Measurements from ENCODE around the gene PODXL2.
A peak's percentile ranks its signal among the peaks of the same experiment; 100 is the strongest.

The PODXL2 gene

DNA sequence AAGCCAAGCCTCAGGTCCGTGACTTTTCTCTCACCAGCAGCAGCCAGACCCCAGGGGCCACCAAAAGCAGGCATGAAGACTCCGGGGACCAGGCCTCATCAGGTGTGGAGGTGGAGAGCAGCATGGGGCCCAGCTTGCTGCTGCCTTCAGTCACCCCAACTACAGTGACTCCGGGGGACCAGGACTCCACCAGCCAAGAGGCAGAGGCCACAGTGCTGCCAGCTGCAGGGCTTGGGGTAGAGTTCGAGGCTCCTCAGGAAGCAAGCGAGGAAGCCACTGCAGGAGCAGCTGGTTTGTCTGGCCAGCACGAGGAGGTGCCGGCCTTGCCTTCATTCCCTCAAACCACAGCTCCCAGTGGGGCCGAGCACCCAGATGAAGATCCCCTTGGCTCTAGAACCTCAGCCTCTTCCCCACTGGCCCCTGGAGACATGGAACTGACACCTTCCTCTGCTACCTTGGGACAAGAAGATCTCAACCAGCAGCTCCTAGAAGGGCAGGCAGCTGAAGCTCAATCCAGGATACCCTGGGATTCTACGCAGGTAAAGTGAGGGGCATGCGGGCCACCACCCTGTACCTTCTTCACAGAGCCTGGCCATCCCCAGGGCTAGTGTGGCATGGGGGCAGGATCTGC lies 31.8 kb downstream of the PODXL2 start:
- DNase-seq = no peak

DNA sequence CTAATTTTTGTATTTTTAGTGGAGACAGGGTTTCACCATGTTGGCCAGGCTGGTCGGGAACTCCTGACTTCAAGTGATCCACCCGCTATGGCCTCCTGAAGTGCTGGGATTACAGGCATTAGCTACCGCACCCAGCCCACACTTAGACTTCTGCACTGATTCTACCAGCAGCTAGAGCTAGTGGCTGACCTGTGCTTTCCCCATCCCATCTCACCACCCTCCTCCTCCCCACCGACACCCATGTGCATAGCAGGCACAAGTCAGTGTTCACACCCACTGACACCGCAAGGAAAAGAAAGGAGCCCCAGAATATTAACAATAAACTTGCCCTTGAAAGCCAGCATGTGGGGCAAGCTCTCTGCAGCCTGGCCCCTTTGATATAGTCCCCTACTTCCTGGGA lies 32.6 kb downstream of the PODXL2 start:
- DNase-seq = no peak

DNA sequence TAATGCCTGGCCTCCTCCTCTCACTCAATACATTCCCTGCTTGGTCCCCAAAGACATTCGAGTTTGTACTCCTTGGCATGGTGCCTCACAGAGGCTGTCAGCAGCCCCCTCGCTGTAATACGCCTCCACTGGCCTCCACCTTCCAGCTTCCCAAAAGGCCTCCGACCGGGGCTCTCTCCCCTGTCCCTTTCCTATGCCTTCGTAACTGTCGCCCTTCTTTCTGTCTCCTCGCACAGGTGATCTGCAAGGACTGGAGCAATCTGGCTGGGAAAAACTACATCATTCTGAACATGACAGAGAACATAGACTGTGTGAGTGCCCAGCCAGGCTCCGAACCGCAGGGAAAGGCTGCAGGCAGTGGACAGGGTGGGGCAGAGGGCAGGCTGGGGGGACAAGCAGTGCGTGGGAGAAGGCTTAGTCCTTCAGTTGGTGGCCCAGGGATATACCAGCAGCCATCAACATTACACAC lies 33.0 kb downstream of the PODXL2 start:
- DNase-seq = no peak

DNA sequence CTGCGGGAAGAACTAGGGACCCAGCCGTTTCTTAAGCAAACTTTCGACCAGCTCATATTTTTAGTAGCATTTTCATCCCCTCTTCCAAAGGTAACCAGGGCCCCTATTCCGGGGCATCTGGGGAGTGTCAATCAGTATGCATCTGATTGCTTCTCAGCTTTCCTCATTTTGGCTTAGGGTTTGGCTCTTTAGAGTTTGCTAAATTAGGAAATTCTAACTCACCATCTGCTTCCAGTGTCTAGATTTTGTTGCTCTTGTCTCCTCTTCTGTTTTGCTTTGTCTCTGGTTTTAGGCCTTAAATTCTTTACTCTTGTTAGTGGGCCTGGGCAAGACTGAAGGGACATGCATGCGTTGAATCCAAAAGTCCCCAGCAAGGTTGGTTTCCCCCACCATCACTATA lies 34.2 kb downstream of the PODXL2 start:
- peak; percentile 6 for DNase-seq

DNA sequence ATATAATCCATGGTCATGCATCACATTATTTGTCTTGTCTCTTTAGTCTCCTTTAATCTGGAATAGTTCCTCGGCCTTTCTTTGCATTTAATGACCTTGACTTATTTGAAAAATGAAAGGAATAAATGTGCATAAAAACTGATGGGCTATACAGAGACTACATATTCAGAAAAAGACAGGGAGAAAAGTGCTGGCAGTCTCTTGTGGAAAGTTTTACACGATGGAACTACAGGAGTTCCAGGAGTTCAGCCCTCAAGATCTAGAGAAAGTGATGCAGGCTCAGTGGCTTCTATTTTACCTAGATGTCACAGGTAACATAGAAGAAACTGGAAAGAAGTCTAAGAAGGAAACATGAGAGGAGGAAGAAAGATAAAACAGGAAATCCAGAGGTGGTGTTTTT lies 36.2 kb downstream of the PODXL2 start:
- no peak for DNase-seq

DNA sequence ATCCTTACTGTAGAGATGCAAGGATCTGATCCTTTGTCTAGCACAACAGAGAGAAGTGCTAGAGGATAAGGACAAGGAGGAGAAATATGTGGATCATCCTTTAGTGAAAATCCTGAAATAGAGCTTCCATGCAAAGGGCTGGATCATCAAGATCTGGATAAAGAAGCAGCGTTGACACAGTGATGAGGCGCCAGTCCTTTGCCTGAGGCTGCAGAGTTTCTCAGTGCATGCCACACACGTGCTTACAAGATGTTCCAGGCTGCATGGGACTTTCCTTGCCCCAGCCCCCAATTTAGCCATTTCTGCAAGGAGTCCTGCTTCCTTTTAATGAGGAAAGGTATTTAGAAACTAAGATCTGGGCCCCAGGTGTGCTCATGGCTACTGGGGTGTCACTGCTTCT lies 36.6 kb downstream of the PODXL2 start:
- no peak for DNase-seq

DNA sequence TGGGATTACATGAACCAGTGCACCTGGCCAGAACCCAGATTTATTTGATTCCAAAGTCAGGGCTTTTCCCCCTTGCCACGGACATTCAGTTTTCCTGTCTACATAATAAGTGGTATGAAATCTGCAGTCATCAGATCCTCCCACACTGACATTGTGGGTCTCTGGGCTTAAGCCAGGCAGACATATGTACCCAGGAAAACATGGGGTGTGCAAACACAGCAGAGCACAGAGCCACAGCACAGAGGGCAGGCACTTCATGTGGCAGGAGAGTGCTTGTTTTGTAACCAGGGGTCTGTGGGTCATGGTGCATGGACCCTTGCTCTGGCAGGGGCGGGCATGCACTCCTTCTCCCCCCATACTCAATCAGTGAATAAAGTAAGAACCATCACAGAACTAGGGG lies 37.7 kb downstream of the PODXL2 start:
- DNase-seq = no peak

DNA sequence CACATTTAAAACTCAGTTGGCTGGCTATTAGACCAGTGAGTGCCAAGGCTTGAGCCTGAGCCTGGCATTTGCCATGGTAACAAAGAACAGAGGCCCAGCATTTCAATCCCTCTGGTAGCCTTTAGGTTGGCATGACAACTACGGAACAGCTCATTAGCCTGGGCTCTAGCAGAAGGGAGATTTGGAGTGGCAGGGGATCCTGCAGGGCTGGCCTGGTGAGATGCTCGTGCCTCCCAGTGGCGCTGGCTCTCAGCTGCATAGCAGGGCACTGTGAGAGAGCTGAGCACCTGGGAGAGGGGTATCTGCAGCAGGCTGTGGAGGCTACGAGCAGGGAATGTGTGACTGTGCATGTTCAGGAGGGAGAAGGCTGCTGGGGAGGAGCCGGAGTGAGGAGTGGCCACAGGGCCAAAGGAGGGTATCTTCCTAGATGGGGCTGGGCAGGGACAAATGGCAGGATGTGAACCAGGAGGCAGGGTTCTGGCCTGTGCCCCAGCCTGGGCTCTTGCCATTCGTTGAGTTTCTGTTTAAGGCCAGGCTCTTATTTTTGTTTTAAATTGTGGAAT lies 38.2 kb downstream of the PODXL2 start:
- peak; percentile 31 for DNase-seq

DNA sequence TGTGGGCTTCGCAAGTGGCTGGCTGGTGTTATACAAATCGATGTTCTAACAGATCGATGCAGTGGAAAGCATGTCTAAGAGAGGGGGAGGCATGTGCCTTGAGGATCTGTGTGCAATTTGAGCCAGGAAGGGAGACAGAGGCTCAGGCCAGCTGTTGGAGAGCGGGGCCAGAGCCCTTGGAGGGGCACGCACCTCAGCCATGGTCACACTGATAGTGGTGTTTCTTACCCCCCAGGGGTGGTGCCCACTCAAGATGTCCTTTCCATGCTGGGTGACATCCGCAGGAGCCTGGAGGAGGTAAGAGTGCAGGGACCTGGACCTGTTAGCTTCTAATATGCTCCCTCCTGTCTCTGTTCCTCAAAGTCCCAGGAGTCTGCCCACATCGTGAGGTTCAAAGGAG lies 39.9 kb downstream of the PODXL2 start:
- no peak for DNase-seq

DNA sequence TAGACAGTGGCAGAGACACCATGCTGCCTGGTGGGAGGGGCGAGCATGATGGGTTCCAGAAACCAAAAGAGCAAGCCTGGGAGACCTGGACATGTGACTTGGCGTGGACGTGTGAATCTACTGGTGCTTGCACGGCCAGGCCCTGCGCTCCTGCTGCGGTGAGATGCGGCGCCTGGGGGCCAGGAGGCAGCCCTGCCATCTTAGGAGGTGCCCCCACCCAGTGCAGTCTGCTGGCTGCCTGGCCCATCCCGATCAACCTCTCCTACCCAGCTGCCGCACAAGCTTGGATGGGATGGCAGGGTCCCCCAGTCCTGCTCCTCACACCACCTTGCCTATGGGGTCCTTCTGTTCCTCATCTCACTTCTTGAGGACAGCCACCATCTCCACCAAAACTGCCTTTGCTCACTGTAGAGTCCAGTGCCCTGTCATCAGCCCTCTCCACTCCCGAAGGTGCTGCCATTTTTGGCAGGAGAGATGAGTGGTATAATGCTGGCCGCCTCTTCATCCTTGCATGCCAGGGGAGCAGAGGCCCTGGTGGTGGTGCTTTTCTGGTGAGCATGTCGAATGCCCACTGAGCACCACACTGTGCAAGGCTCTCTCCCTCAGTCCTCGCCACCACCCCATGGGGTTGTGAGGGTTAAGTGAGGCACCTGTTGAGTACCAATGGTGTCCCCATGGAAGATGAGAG lies 40.7 kb downstream of the PODXL2 start:
- DNase-seq = no peak

DNA sequence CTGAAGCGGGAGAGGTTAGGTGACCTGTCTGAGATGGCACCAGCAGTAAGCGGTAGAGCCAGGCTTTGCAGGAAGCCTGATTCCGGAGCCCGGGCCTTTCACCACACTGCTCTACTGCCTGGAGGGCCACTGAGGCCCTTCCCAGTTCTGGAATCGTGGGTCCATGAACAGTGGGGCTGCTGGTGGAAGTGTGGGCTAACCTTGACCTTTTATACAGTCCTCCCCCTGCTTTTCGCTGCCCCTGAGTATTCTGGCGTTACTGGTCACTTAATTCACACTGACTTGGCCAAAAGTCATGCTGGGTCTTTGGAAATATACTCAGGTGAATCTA lies 41.2 kb downstream of the PODXL2 start:
- DNase-seq = no peak

DNA sequence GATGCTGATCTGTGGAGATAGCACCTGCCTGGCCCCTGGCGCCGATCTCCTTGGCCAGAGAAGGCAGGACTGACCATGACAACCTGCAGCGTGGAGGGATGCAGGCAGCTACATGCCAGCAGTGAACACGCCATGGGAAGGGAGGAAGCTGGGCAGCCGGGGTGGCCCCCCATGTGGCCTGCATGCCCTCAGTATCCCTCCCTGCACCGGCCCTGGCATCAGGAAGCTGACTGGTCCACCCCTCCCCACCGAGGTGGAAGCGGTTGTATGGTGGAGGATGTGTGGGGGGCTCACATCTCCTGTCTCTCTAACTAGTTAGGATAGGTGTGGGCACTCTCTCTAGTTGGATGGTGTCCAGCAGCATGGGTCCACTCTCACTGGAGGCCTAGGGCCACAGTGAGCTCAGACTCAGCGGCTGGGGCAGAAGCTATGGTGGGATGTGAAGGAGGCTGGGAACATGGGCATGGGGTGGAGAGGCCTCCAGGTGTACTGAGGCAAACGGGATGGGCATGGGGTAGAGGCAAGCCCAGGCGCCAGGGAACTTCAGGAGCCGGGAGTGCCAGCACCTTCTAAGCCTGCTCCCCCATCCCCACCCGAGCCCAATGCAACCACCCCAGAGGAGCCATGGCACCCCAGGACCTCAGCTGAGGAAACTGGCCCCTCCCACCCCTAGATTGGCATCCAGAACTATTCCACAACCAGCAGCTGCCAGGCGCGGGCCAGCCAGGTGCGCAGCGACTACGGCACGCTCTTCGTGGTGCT lies 42.0 kb downstream of the PODXL2 start:
- DNase-seq = no peak

DNA sequence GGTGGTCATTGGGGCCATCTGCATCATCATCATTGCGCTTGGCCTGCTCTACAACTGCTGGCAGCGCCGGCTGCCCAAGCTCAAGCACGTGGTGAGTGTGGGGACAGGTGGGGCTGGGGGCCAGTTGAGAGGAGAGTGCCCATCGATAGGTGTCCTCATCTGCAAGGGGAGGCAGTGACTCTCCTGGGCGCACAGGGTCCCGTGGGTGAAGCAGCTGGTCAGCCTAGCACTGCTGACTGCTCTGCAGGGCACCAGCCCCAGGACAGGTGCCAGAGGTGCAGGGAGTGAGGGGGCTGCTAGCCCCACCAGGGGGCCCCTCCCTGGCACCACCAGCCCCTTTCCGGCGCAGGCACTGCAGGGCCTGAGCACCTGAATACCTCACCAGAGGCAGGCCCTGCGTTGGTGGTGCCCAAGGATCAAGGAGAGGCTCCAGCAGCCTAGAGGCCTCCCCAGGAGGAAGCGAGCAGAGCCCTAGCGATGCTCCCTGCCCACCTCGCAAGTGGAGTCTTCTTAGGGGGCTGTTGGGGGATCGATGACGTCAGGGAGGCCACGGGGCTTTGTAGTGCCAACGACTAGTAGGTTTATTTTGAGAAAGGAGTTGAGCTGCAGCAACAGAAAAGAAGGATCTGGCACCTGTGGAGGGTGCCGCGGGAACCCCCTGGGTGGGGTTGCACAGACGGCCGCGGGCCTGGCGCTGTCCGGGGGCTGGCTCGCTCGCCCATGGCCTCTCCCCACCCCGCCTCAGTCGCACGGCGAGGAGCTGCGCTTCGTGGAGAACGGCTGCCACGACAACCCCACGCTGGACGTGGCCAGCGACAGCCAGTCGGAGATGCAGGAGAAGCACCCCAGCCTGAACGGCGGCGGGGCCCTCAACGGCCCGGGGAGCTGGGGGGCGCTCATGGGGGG lies 42.8 kb downstream of the PODXL2 start:
- no peak for DNase-seq

DNA sequence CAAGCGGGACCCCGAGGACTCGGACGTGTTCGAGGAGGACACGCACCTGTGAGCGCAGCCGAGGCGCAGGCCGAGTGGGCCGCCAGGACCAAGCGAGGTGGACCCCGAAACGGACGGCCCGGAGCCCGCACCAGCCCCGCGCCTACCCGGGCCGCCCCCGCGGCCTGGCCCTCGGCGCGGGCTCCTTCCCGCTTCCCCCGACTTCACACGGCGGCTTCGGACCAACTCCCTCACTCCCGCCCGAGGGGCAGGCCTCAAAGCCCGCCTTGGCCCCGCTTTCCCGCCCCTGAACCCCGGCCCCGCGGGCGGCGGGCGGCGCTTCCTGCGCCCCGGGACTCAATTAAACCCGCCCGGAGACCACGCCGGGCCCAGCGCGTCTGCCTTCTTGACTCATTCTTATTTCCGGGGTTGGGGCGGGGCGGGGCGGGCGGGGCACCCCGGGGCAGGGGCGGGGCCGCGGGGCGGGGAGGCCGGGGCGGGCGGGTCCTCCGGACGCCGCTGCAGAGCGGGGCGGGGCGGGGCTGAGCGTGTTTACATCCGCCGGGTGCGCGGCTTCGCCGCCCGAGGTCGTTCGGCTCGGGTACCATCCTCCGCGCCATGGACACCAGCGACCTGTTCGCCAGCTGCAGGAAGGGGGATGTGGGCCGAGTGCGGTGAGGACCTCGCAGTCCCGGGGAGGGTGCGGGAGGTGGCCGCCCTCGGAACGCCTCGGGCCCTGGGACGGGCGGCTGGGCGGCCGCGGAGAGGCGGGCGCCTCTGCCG lies 43.6 kb downstream of the PODXL2 start, which contains the start of gene ABTB1:
Gene ABTB1 (plus strand): TSS at position 524 of the 762 bp plus-strand sequence. CDS start 74 bp downstream, at position 598.
- peak; percentile 81 for DNase-seq

DNA sequence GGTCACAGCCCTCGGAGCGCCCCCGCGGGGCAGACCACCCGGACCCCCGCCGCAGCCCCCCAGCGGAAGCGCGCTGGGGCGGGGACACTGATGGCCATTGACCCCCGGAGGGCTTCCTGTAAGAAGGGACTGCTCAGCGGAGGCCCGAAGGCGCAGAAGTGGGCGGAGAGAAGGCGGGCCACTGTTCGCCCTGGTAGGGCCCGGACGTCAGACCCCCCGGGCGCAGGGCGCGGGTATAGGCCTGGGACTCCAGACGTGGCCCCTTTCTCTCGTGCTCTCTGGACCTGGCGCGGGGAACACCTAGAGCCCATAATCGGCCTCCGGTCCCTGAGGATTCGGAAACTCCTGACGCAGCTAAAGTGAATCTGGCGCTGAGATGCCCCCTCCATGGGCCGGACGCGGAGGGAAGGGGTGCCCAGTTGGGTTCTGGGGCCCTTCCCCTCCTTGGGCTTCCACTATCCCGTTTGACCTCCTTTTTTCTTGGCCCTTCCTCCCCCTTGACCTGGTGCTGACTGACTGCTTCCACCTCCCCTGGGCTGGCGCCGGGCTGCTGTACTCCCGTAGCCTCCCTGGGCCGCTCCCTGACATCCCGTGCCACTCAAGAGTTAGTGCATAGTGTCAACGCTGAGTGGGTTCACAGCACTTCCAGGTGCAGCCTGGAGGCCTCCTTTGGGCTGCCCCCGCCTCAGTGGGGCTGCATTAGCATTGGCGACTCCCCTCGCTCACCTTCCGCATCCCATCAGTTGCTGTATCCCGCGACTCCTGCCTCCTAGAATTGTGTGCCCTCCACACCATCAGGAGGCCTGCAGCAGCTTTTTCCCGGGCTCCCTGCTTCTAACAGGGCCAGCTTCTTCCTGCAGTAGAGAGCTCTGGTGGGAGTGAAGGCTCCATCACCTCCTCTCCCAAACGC lies 44.5 kb downstream of the PODXL2 start:
- peak; percentile 56 for DNase-seq

DNA sequence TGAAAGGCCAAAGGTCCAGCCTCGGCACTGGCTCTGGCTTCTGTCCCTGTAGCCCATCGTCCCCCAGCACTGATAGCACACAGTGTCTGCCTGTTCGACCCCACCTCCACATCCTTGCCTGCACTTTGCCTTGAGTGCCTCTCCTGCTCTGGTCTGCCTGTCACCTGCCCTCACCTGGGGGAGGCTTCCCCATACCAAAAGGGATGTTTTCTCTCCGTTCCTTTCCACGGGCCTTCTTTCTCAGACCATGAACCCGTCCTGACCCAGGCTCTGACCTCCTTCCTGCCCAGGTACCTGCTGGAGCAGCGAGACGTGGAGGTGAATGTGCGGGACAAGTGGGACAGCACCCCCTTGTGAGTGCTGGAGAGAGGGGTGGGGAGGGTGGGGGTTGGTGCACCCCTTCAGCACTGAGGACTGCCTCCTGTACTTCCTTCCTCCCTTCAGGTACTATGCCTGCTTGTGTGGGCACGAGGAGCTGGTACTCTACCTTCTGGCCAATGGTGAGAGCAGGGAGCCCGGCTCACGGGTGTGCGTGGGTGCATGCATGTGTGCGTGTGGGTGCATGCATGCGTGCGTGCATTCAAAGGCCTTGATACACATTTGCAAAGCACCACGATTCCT lies 45.2 kb downstream of the PODXL2 start:
- no peak for DNase-seq

DNA sequence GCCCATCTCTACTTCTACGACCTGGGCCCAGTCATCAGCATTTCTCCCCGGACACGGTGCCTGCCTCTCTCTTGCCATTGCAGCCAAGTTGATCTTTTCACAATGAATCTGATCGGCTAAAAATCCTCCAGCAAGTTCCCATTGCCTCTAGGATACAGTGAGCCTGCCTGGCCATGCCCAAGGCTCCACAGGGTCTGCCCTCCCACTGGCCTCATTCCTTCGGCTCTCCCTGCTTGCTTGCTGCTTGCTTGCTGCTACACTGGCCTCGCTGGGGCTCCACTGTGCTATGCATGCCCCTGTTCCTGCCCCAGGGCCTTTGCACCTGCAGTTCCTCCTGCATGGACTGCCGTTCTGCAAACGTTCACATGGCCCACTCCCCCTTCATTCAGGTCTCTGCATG lies 45.8 kb downstream of the PODXL2 start:
- DNase-seq = no peak

DNA sequence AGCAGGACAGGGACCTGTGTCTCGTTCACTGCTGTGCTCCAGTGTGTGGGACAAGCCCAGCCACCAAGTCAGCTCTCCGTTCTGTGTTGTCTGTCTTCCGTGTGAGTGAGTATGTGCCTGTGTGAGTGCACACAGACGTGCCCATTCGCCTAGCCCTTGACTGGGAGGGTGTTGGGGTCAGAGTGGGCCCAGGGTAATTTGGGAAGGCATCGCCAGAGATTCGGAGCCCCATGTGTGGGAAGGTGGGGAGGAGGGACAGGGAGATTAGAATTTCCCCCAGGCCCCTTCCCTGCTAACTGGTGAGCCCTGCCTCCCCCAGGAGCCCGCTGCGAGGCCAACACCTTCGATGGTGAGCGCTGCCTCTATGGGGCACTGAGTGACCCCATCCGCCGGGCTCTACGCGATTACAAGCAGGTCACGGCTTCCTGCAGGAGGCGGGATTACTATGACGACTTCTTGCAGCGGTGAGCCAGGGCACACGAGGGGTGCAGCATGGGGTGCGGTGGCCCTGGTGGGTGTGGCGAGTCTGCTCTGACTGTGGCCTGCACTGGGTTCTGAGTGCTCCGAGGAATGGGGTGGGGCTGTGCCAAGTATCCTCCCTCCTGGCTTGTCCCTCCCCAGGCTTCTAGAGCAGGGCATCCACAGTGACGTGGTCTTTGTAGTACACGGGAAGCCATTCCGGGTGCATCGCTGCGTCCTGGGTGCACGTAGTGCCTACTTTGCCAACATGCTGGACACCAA lies 46.8 kb downstream of the PODXL2 start:
- DNase-seq = no peak

DNA sequence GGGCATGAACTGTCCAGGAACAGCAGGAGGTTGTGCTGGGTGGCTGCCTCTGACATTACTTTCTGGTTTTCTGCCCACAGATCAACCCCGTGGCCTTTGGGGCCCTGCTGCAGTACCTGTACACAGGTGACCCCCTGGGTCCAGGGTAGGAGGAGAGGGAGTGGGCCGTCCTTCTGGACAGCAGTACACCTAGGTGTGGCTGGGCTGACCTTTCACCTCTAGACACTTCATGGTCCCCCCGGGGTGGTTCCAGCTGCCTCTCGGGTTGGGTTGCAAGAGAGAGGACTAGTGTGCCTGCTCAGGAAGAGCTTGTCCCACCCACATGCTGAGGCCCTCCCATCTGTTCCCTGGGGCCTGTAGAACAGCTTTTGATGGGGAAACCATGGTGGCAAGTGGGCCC lies 47.5 kb downstream of the PODXL2 start:
- DNase-seq = peak; percentile 61

Data from NCI-H2171 treated with DMSO at 0.1 percent for 48 hours (cell line).